GM12878 (cell line): ENCODE measurements around the gene WHRN. TPM values are rescaled to one million over a fixed set of nuclear protein-coding genes. Genes with fewer than 3 reads are reported as not detected.

ENCODE experiments used
- ATAC-seq: fragments of 200-7000 bp; cut with Tn5 transposase; 3 replicates; pipeline ENCODE4 v1.9.1; 2020; ENCODE audit warnings: mild to moderate bottlenecking, moderate library complexity
- BruUV-seq: library from RNA; stranded (reverse); fragments of 400-500 nt; replicated peaks from 2 replicates; lab custom pipeline; 2021; lab: Mats Ljungman, UMichigan
- CTCF ChIA-PET: fragments of 300-600 bp; sonication (Branson Sonifier 250); formaldehyde crosslinking; extraction: SDS; loops from one replicate; lab custom pipeline; 2021; ENCODE audit warnings: inconsistent platforms; lab: Yijun Ruan, JAX
- POLR2A ChIA-PET: fragments of 350-600 bp; formaldehyde crosslinking; extraction: SDS; loops from one replicate; lab custom pipeline; 2021; ENCODE audit warnings: inconsistent platforms; lab: Charles Lee
- RAD21 ChIA-PET: fragments of 300-600 bp; sonication (Branson Sonifier 250); formaldehyde crosslinking; loops from one replicate; lab custom pipeline; 2023; ENCODE audit warnings: antibody characterized with exemption; ENCODE audit not compliant: unreplicated experiment; lab: Charles Lee
- SMC1A ChIA-PET: fragments of 300-600 bp; sonication (Branson Sonifier 250); formaldehyde crosslinking; loops from one replicate; lab custom pipeline; 2023; ENCODE audit not compliant: unreplicated experiment, uncharacterized antibody; lab: Charles Lee
- DNase-seq: peaks from one replicate; pipeline ENCODE4 v3.0.0-alpha.2; 2011; ENCODE audit warnings: low read depth, low spot score
- FAIRE-seq: peaks from 3 replicates; lab custom pipeline; 2011; peaks lifted over from hg19 to GRCh38; lab: Jason Lieb, UNC
- H2AFZ ChIP-seq: 2 replicates; pipeline ENCODE4 v1.6.0; 2011; ENCODE audit warnings: low read depth, low read length, control low read depth; ENCODE audit not compliant: control insufficient read depth
- H3K27ac ChIP-seq: 2 replicates; pipeline ENCODE4 v1.5.1; 2011; ENCODE audit warnings: control low read depth; ENCODE audit not compliant: control insufficient read depth, insufficient read depth
- H3K27me3 ChIP-seq, 2 experiments: replicated peaks in 1 of 2; 2 replicates each; pipeline versions ENCODE4 v1.6.0 to v1.6.1; 2011; ENCODE audit warnings: low read length in 1 of 2; ENCODE audit not compliant: control insufficient read depth in 2 of 2, insufficient read depth in 2 of 2
- H3K36me3 ChIP-seq, 2 experiments: 2 replicates each; pipeline ENCODE4 v1.5.1; 2011; ENCODE audit warnings: low read length in 1 of 2; ENCODE audit not compliant: control insufficient read depth in 2 of 2, insufficient read depth in 2 of 2
- H3K4me1 ChIP-seq: 2 replicates; pipeline ENCODE4 v1.6.1; 2011; ENCODE audit warnings: mild to moderate bottlenecking, low read length, moderate library complexity, mixed read lengths; ENCODE audit not compliant: control insufficient read depth, insufficient read depth
- H3K4me2 ChIP-seq: 2 replicates; pipeline ENCODE4 v1.6.0; 2011; ENCODE audit warnings: control low read depth; ENCODE audit not compliant: control insufficient read depth, insufficient read depth
- H3K4me3 ChIP-seq: fragments of 200-600 bp; sonication (generic); 2 replicates; pipeline ENCODE4 v1.5.1; 2016
- H3K79me2 ChIP-seq: 2 replicates; pipeline ENCODE4 v1.6.0; 2011; ENCODE audit warnings: low read length; ENCODE audit not compliant: control insufficient read depth, insufficient read depth
- H3K9ac ChIP-seq: 2 replicates; pipeline ENCODE4 v1.8.0; 2011; ENCODE audit warnings: low read length, control low read depth, mixed read lengths; ENCODE audit not compliant: control insufficient read depth, insufficient read depth
- H3K9me3 ChIP-seq: replicated peaks from 3 replicates; pipeline ENCODE4 v1.5.1; 2011; ENCODE audit warnings: mild to moderate bottlenecking, low read length; ENCODE audit not compliant: control insufficient read depth, insufficient read depth
- H4K20me1 ChIP-seq: 2 replicates; pipeline ENCODE4 v1.6.0; 2011; ENCODE audit not compliant: control insufficient read depth, insufficient read depth
- ATF7 ChIP-seq: fragments of 450-650 bp; IDR thresholded peaks from 2 replicates; pipeline ENCODE4 v1.6.1; 2016; ENCODE audit warnings: low read depth, mild to moderate bottlenecking
- BRCA1 ChIP-seq: IDR thresholded peaks from 2 replicates; pipeline ENCODE4 v1.6.1; 2011; ENCODE audit warnings: low read depth, low read length, improper control_type of control experiment
- JUND ChIP-seq: IDR thresholded peaks from 2 replicates; pipeline ENCODE4 v1.6.1; 2012; ENCODE audit warnings: low read depth, mild to moderate bottlenecking, low read length, improper control_type of control experiment, moderate library complexity
- NFXL1 ChIP-seq: fragments of 450-650 bp; IDR thresholded peaks from 2 replicates; pipeline ENCODE4 v1.6.1; 2017; ENCODE audit warnings: antibody characterized with exemption, mild to moderate bottlenecking, borderline replicate concordance
- PAX5 ChIP-seq: IDR thresholded peaks from 2 replicates; pipeline ENCODE4 v1.6.1; 2011; ENCODE audit warnings: low read depth, low read length, borderline replicate concordance
- SIX5 ChIP-seq: IDR thresholded peaks from 2 replicates; pipeline ENCODE4 v1.6.1; 2011; ENCODE audit warnings: mild to moderate bottlenecking, low read depth, low read length, moderate library complexity; ENCODE audit not compliant: severe bottlenecking
- SMARCA5 ChIP-seq: fragments of 450-650 bp; IDR thresholded peaks from 2 replicates; pipeline ENCODE4 v1.6.1; 2017; ENCODE audit warnings: mild to moderate bottlenecking
- USF2 ChIP-seq: IDR thresholded peaks from 2 replicates; pipeline ENCODE4 v1.6.1; 2011; ENCODE audit warnings: low read depth, low read length, improper control_type of control experiment, borderline replicate concordance
- ZNF384 ChIP-seq: IDR thresholded peaks from 2 replicates; pipeline ENCODE4 v1.6.1; 2012; ENCODE audit warnings: low read depth, mild to moderate bottlenecking, low read length, improper control_type of control experiment, borderline replicate concordance
- WGBS: methylation state at CpG from one replicate; pipeline ENCODE4 v1.1.6; 2016; ENCODE audit warnings: low lambda C conversion rate; ENCODE audit not compliant: insufficient replicate concordance, insufficient coverage; ENCODE audit errors: missing lambda C conversion rate; 5-methylcytosine and 5-hydroxymethylcytosine counted together
- in situ Hi-C: fragments of 300-500 bp; cut with MboI; formaldehyde crosslinking; loops from 9 replicates; pipeline ENCODE4 v1.14.3; 2018; ENCODE audit warnings: mixed read lengths
- intact Hi-C: fragments of 100-400 bp; cut with micrococcal nuclease; formaldehyde crosslinking; loops from one replicate; pipeline ENCODE4 v1.14.2; 2022; ENCODE audit not compliant: unreplicated experiment
- polyA plus RNA-seq, 11 experiments: library from polyadenylated mRNA; depleted of rRNA in 4 of 11; unstranded in 6 of 11; stranded (reverse) in 5 of 11; fragments of >200 nt; fragmentation: Nextera tagmentation in 4 of 11; fragmentation: Illumina TruSeq in 1 of 11; extraction: Ambion mirVana in 4 of 11; extraction: Trizol in 1 of 11; gene quantifications; 1 replicate in 1 of 11; 2 replicates in 10 of 11; pipeline versions ENCODE4 v1.2.1 to v1.2.3, GENCODE V29; 2011 to 2016; ENCODE audit warnings: inconsistent platforms in 2 of 11, missing spikeins in 2 of 11, low read depth in 1 of 11
- total RNA-seq, 4 experiments: library from RNA; depleted of rRNA in 3 of 4; stranded (reverse); fragments of >200 nt in 3 of 4; fragmentation: Illumina TruSeq in 1 of 4; extraction: Trizol in 1 of 4; gene quantifications; 2 replicates each; pipeline versions ENCODE4 v1.2.1 to v1.2.3, GENCODE V29; 2013 to 2021

Gene WHRN
- total and polyA plus RNA-seq, 10 of the 15 experiments (the other 5 are each of a cell fraction or from before 2014, with no cell fraction given), result 0.04 to 18.2 (median 0.68) TPM; not detected in 1

- Histone ChIP-seq H3K9ac (peak overlapping the region; percentile 12; the same call in 1 of the 2 replicates), H3K36me3 (peaks cover 0 to 5% of the 10 kb centered on the region in 2 experiments; a peak in 2 of 4 replicates), H3K27ac (0 out of 2 replicates have a peak overlapping the region, but pooled peaks have one; percentile 25), H2AFZ (no peak overlapping the region), H3K79me2 (peaks cover 58% of the 10 kb centered on the region), H3K4me1 (peaks cover 42% of the 10 kb centered on the region), H3K4me3 (peak overlapping the region; percentile 95; the same call in 1 of the 2 replicates), H3K27me3 (no peaks in the 10 kb centered on the region), H3K4me2 (peak overlapping the region; percentile 75), H3K9me3 (no peaks in the 10 kb centered on the region), H4K20me1 (no peaks in the 10 kb centered on the region)
- no TSS peak for BruUV-seq
- intact Hi-C loops, result loop anchor here (2.0 kb wide), 1 partner anchor 57 kb away; no protein-coding TSS in a partner anchor
- in situ Hi-C loops, result no loop called here
- ChIA-PET SMC1A (interaction anchor here (0.6 to 6.4 kb wide), 15 partner anchors 7 to 310 kb away, joined by 3 to 87 read pairs (median 7); partner anchors contain the start of gene AKNA), RAD21 (interaction anchor here (0.6 to 8.9 kb wide), 19 partner anchors 10 to 271 kb away, joined by 3 to 136 read pairs (median 3); partner anchors contain the start of genes AKNA and TMEM268), CTCF (interaction anchor here (0.6 to 5.5 kb wide), 14 partner anchors 10 to 1056 kb away, joined by 3 to 49 read pairs (median 5); partner anchors contain the start of gene AKNA), POLR2A (interaction anchor here (0.6 to 4.0 kb wide), 19 partner anchors 10 to 1173 kb away, joined by 3 to 127 read pairs (median 4); partner anchors contain the start of genes AKNA and ATP6V1G1)
- FAIRE-seq, result no peak
- WGBS, result 98% methylated on average over 5 of the region's 5 CpGs
- TF ChIP-seq SMARCA5 (peak; percentile 93), ZNF384 (peak; percentile 43; the same call in 1 of the 2 replicates), USF2 (no peak), NFXL1 (peak; percentile 43; the same call in 1 of the 2 replicates), BRCA1 (no peak), JUND (no peak), ATF7 (no peak), PAX5 (no peak), SIX5 (no peak)
- no peak for DNase-seq
- no peak for ATAC-seq
These were observed 109.5 kb downstream of the WHRN start for GRCh38 chr9:114395768-114396167.
